Neural cell (in vitro differentiated cells): ENCODE results near the gene CMTR2. TPM values are rescaled to one million over a fixed set of nuclear protein-coding genes. Genes with fewer than 3 reads are reported as not detected.
A peak's percentile ranks its signal among the peaks of the same experiment; 100 is the strongest.
"Not testable (repeated sequence)": the region's sequence is repeated elsewhere in the genome, so short reads cannot be mapped to it uniquely, and the experiment has no call there.

Experiments
- H2AFZ ChIP-seq: fragments of 200-600, 300-800 bp; sonication (generic), shearing (Covaris generic); 2 replicates; pipeline ENCODE4 v1.6.0; 2014; ENCODE audit warnings: low read depth, mild to moderate bottlenecking, antibody characterized with exemption, low read length, moderate library complexity
- H3F3A ChIP-seq: fragments of 200-600 bp; shearing (Covaris generic); 2 replicates; pipeline ENCODE4 v1.6.1; 2016; ENCODE audit warnings: mild to moderate bottlenecking, moderate library complexity, mixed read lengths, antibody characterized with exemption, low read length; ENCODE audit not compliant: insufficient read depth, poor library complexity, severe bottlenecking
- H3K27ac ChIP-seq: fragments of 200-600, 300-800 bp; sonication (generic), shearing (Covaris generic); 2 replicates; pipeline ENCODE4 v1.5.1; 2014; ENCODE audit warnings: mild to moderate bottlenecking, low read length, moderate library complexity
- H3K27me3 ChIP-seq: fragments of 300-800, 200-600 bp; sonication (generic), shearing (Covaris generic); 2 replicates; pipeline ENCODE4 v1.6.0; 2014; ENCODE audit warnings: mild to moderate bottlenecking, low read depth, low read length, moderate library complexity; ENCODE audit not compliant: insufficient read depth
- H3K36me3 ChIP-seq: fragments of 300-800, 200-600 bp; sonication (generic), shearing (Covaris generic); 2 replicates; pipeline ENCODE4 v1.5.1; 2014; ENCODE audit warnings: mild to moderate bottlenecking, antibody characterized with exemption, low read length, moderate library complexity; ENCODE audit not compliant: insufficient read depth
- H3K4me2 ChIP-seq: fragments of 300-800, 200-600 bp; sonication (generic), shearing (Covaris generic); 2 replicates; pipeline ENCODE4 v1.6.0; 2014; ENCODE audit warnings: mild to moderate bottlenecking, low read length
- H3K4me3 ChIP-seq: fragments of 300-800, 200-600 bp; sonication (generic), shearing (Covaris generic); 2 replicates; pipeline ENCODE4 v1.5.1; 2014; ENCODE audit warnings: mild to moderate bottlenecking, low read length, moderate library complexity
- H3K79me2 ChIP-seq: fragments of 200-600 bp; shearing (Covaris generic); replicated peaks from 2 replicates; pipeline ENCODE4 v1.6.0; 2014; ENCODE audit warnings: mild to moderate bottlenecking, low read length, moderate library complexity; ENCODE audit not compliant: insufficient read depth
- H3K9ac ChIP-seq: fragments of 300-800, 200-600 bp; sonication (generic), shearing (Covaris generic); 2 replicates; pipeline ENCODE4 v1.6.1; 2016; ENCODE audit warnings: mild to moderate bottlenecking, low read length, mixed read lengths
- H3K9me2 ChIP-seq: fragments of 200-600 bp; shearing (Covaris generic); 2 replicates; pipeline ENCODE4 v1.6.1; 2016; ENCODE audit warnings: mild to moderate bottlenecking, low read length, mixed read lengths; ENCODE audit not compliant: insufficient read depth
- H3K9me3 ChIP-seq: fragments of 200-600, 300-800 bp; sonication (generic), shearing (Covaris generic); 2 replicates; pipeline ENCODE4 v1.6.1; 2016; ENCODE audit warnings: mild to moderate bottlenecking, mixed run types, low read length, moderate library complexity, mixed read lengths
- H4K20me1 ChIP-seq: fragments of 200-600 bp; shearing (Covaris generic); 2 replicates; pipeline ENCODE4 v1.6.1; 2016; ENCODE audit warnings: mild to moderate bottlenecking, mixed run types; ENCODE audit not compliant: insufficient read depth
- CTCF ChIP-seq: fragments of 450-650 bp; IDR thresholded peaks from 2 replicates; pipeline ENCODE4 v1.5.1; 2014; ENCODE audit warnings: antibody characterized with exemption, mild to moderate bottlenecking, moderate library complexity; ENCODE audit not compliant: poor library complexity, severe bottlenecking
- EP300 ChIP-seq: fragments of 450-650 bp; conservative IDR thresholded peaks from 2 replicates; pipeline ENCODE4 v1.6.1; 2014; ENCODE audit warnings: antibody characterized with exemption, mild to moderate bottlenecking, moderate library complexity; ENCODE audit not compliant: poor library complexity, severe bottlenecking
- EZH2 ChIP-seq: fragments of 200-600, 300-800 bp; shearing (Covaris generic), sonication (generic); IDR thresholded peaks from 2 replicates; pipeline ENCODE4 v1.6.1; 2014; ENCODE audit warnings: antibody characterized with exemption, low read length, borderline replicate concordance, mild to moderate bottlenecking; ENCODE audit not compliant: insufficient read depth, poor library complexity, severe bottlenecking
- MXI1 ChIP-seq: fragments of 450-650 bp; conservative IDR thresholded peaks from 2 replicates; pipeline ENCODE4 v1.6.1; 2014; ENCODE audit warnings: antibody characterized with exemption, mild to moderate bottlenecking; ENCODE audit not compliant: poor library complexity, severe bottlenecking
- POLR2AphosphoS5 ChIP-seq: IDR thresholded peaks from 2 replicates; pipeline ENCODE4 v1.6.1; 2012
- RAD21 ChIP-seq: fragments of 450-650 bp; conservative IDR thresholded peaks from 2 replicates; pipeline ENCODE4 v1.6.1; 2014; ENCODE audit warnings: antibody characterized with exemption, mild to moderate bottlenecking, moderate library complexity
- REST ChIP-seq: IDR thresholded peaks from 2 replicates; pipeline ENCODE4 v1.6.1; 2012; ENCODE audit warnings: borderline replicate concordance
- SMC3 ChIP-seq: fragments of 450-650 bp; conservative IDR thresholded peaks from 2 replicates; pipeline ENCODE4 v1.6.1; 2014; ENCODE audit warnings: antibody characterized with exemption, mild to moderate bottlenecking, moderate library complexity; ENCODE audit not compliant: poor library complexity
- TAF1 ChIP-seq: IDR thresholded peaks from 2 replicates; pipeline ENCODE4 v1.6.1; 2012; ENCODE audit warnings: low read depth
- polyA plus RNA-seq: library from polyadenylated mRNA; depleted of rRNA; stranded (reverse); fragments of >200 nt; gene quantifications from 2 replicates; pipeline ENCODE4 v1.2.3, GENCODE V29; 2014

The CMTR2 gene
- polyA plus RNA-seq, 1 donor from 2014 or later = 46.9 TPM

GRCh38 chr16:71315269-71315668 lies 26.1 kb upstream of the CMTR2 start:
- H3K27ac ChIP-seq = no peak overlapping the region
- no peaks in the 10 kb centered on the region for H3K27me3 ChIP-seq
- H3K9ac ChIP-seq = no peak overlapping the region
- H3K4me3 ChIP-seq = no peak overlapping the region
- H3K4me2 ChIP-seq = no peak overlapping the region
- no peaks in the 10 kb centered on the region for H3K79me2 ChIP-seq
- TF ChIP-seq EZH2 (no peak), EP300 (no peak), SMC3 (no peak), REST (no peak)
- no peaks in the 10 kb centered on the region for H3K36me3 ChIP-seq
- H3K9me3 ChIP-seq = no peaks in the 10 kb centered on the region
- H2AFZ ChIP-seq = no peak overlapping the region
- H3K9me2 ChIP-seq = no peaks in the 10 kb centered on the region
- H3F3A ChIP-seq = no peaks in the 10 kb centered on the region
- H4K20me1 ChIP-seq = no peaks in the 10 kb centered on the region

GRCh38 chr16:71313591-71313990 lies 24.4 kb upstream of the CMTR2 start:
- not testable (repeated sequence) for H3K27me3 ChIP-seq, H3K36me3 ChIP-seq, H3K79me2 ChIP-seq, H3K9ac ChIP-seq, H4K20me1 ChIP-seq, H3F3A ChIP-seq, H3K9me3 ChIP-seq, H2AFZ ChIP-seq, H3K4me3 ChIP-seq, H3K9me2 ChIP-seq, H3K27ac ChIP-seq, H3K4me2 ChIP-seq

GRCh38 chr16:71311553-71312158 lies 22.5 kb upstream of the CMTR2 start:
- no peak overlapping the region for H3K27ac ChIP-seq
- no peaks in the 10 kb centered on the region for H3F3A ChIP-seq
- no peak overlapping the region for H2AFZ ChIP-seq
- no peaks in the 10 kb centered on the region for H3K27me3 ChIP-seq
- no peaks in the 10 kb centered on the region for H3K36me3 ChIP-seq
- H4K20me1 ChIP-seq = no peaks in the 10 kb centered on the region
- H3K9ac ChIP-seq = no peak overlapping the region
- no peak overlapping the region for H3K4me2 ChIP-seq
- no peaks in the 10 kb centered on the region for H3K9me3 ChIP-seq
- no peaks in the 10 kb centered on the region for H3K79me2 ChIP-seq
- H3K4me3 ChIP-seq = no peak overlapping the region
- peak; percentile 90 for TF ChIP-seq CTCF
- TF ChIP-seq REST = no peak
- TF ChIP-seq MXI1 = no peak
- no peak for TF ChIP-seq TAF1
- no peak for TF ChIP-seq EP300
- peak; percentile 96 for TF ChIP-seq SMC3
- peak; percentile 89 for TF ChIP-seq RAD21
- no peak for TF ChIP-seq POLR2AphosphoS5
- no peak for TF ChIP-seq EZH2
- H3K9me2 ChIP-seq = no peaks in the 10 kb centered on the region
